BLaER1 treated with 17β-estradiol and CSF1 and Interleukin-3, amounts not matched to agents 10 nM and 100 nM (cell line): ENCODE results near the gene ONECUT1.
"Not testable (repeated sequence)": the region's sequence is repeated elsewhere in the genome, so short reads cannot be mapped to it uniquely, and the experiment has no call there.

Experiments used
- H3K27ac ChIP-seq, 11 experiments: shearing (Covaris generic); formaldehyde crosslinking; 2 replicates each; pipeline ENCODE4 v1.8.1; 2022
- H3K27me3 ChIP-seq, 11 experiments: shearing (Covaris generic); formaldehyde crosslinking; 2 replicates each; pipeline ENCODE4 v1.8.1; 2022
- H3K36me3 ChIP-seq, 11 experiments: shearing (Covaris generic); formaldehyde crosslinking; 2 replicates each; pipeline ENCODE4 v1.8.1; 2022
- H3K4me1 ChIP-seq, 10 experiments: shearing (Covaris generic); formaldehyde crosslinking; 2 replicates each; pipeline ENCODE4 v1.8.1; 2022
- H3K4me2 ChIP-seq, 11 experiments: shearing (Covaris generic); formaldehyde crosslinking; 2 replicates each; pipeline ENCODE4 v1.8.1; 2022
- H3K4me3 ChIP-seq, 10 experiments: shearing (Covaris generic); formaldehyde crosslinking; 2 replicates each; pipeline ENCODE4 v1.8.1; 2022
- H3K9ac ChIP-seq, 11 experiments: shearing (Covaris generic); formaldehyde crosslinking; 2 replicates each; pipeline ENCODE4 v1.8.1; 2022
- H3K9me3 ChIP-seq, 11 experiments: shearing (Covaris generic); formaldehyde crosslinking; replicated peaks in 1 of 11; 2 replicates each; pipeline ENCODE4 v1.8.1; 2022
- H4K20me1 ChIP-seq, 11 experiments: shearing (Covaris generic); formaldehyde crosslinking; 2 replicates each; pipeline ENCODE4 v1.8.1; 2022
- Cebpa-rat ChIP-seq, 11 experiments: shearing (Covaris generic); IDR thresholded peaks; 2 replicates each; pipeline ENCODE4 v1.8.1; 2022

Gene ONECUT1

GRCh38 chr15:52790169-52790708 is at the start of gene ONECUT1:
TSS of gene ONECUT1 (minus strand) at chr15:52790336. CDS start at chr15:52789884, 452 bp downstream.
- Histone ChIP-seq H3K4me1 (peaks cover 8 to 20% (median 15%) of the 10 kb centered on the region in 10 experiments), H3K27me3 (peaks cover 99 to 100% (median 100%) of the 10 kb centered on the region in 11 experiments), H3K9me3 (peaks cover 32 to 68% (median 57%) of the 10 kb centered on the region in 11 experiments), H3K27ac (no peak within 1 kb of the TSS), H3K36me3 (no peaks in the 10 kb centered on the region), H3K4me3 (peak within 1 kb of the TSS; percentile 62 to 74 (median 69)), H4K20me1 (peaks cover 0 to 24% (median 5%) of the 10 kb centered on the region in 11 experiments; a peak in 8 of 22 replicates), H3K9ac (peak within 1 kb of the TSS in 10 of 11 experiments; percentile 19 to 72 (median 66); a peak in 20 of 22 replicates), H3K4me2 (peak within 1 kb of the TSS; percentile 81 to 100 (median 98))
- no peak for TF ChIP-seq Cebpa-rat (IDR thresholded peaks at IDR 0.05)

- Histone ChIP-seq H3K9me3 (peaks cover 0 to 9% (median 5%) of the 10 kb centered on the region in 11 experiments; a peak in 5 of 22 replicates), H3K9ac (no peak overlapping the region), H3K4me2 (no peak overlapping the region), H3K27ac (no peak overlapping the region), H3K36me3 (no peaks in the 10 kb centered on the region), H3K4me3 (no peak overlapping the region), H3K4me1 (no peaks in the 10 kb centered on the region), H4K20me1 (no peaks in the 10 kb centered on the region), H3K27me3 (no peaks in the 10 kb centered on the region)
- TF ChIP-seq Cebpa-rat (IDR thresholded peaks at IDR 0.05), result no peak
Observed at GRCh38 chr15:52834379-52834778, 44.2 kb upstream of the ONECUT1 start.

- H3K27ac ChIP-seq, H3K27me3 ChIP-seq, H4K20me1 ChIP-seq, H3K9ac ChIP-seq, H3K4me1 ChIP-seq, H3K9me3 ChIP-seq, H3K4me3 ChIP-seq, H3K4me2 ChIP-seq, H3K36me3 ChIP-seq: not testable (repeated sequence)
Observed at GRCh38 chr15:52824169-52824942, 34.2 kb upstream of the ONECUT1 start.

GRCh38 chr15:52822475-52822874 is 32.3 kb upstream of the ONECUT1 start:
- H3K9me3 ChIP-seq, result peaks cover 0 to under 1% (median 0%) of the 10 kb centered on the region in 11 experiments; a peak in 1 of 22 replicates
- no peak overlapping the region for H3K9ac ChIP-seq
- no peaks in the 10 kb centered on the region for H3K36me3 ChIP-seq
- H4K20me1 ChIP-seq, result no peaks in the 10 kb centered on the region
- H3K4me1 ChIP-seq, result no peaks in the 10 kb centered on the region
- no peak overlapping the region for H3K4me2 ChIP-seq
- no peaks in the 10 kb centered on the region for H3K27me3 ChIP-seq
- TF ChIP-seq Cebpa-rat (IDR thresholded peaks at IDR 0.05), result no peak
- no peak overlapping the region for H3K27ac ChIP-seq
- no peak overlapping the region for H3K4me3 ChIP-seq

GRCh38 chr15:52819253-52819652 is 29.1 kb upstream of the ONECUT1 start:
- Histone ChIP-seq H3K4me2 (no peak overlapping the region), H3K27ac (no peak overlapping the region), H3K9me3 (peaks cover 0 to 9% (median 4%) of the 10 kb centered on the region in 11 experiments; a peak in 7 of 22 replicates), H3K27me3 (no peaks in the 10 kb centered on the region), H3K9ac (no peak overlapping the region), H3K4me3 (no peak overlapping the region), H3K4me1 (no peaks in the 10 kb centered on the region), H4K20me1 (no peaks in the 10 kb centered on the region), H3K36me3 (no peaks in the 10 kb centered on the region)
- no peak for TF ChIP-seq Cebpa-rat (IDR thresholded peaks at IDR 0.05)

- H3K27me3 ChIP-seq, H3K27ac ChIP-seq, H4K20me1 ChIP-seq, H3K36me3 ChIP-seq, H3K4me3 ChIP-seq, H3K9ac ChIP-seq, H3K9me3 ChIP-seq, H3K4me1 ChIP-seq, H3K4me2 ChIP-seq: not testable (repeated sequence)
Observed at GRCh38 chr15:52815899-52816298, 25.8 kb upstream of the ONECUT1 start.

GRCh38 chr15:52808996-52809395 is 18.9 kb upstream of the ONECUT1 start:
- Histone ChIP-seq H3K4me1 (peaks cover 0 to 13% (median 6%) of the 10 kb centered on the region in 10 experiments; a peak in 7 of 20 replicates), H4K20me1 (peaks cover 0 to 29% (median 10%) of the 10 kb centered on the region in 11 experiments; a peak in 13 of 22 replicates), H3K36me3 (no peaks in the 10 kb centered on the region), H3K27me3 (peaks cover 52 to 62% (median 58%) of the 10 kb centered on the region in 11 experiments), H3K9ac (no peak overlapping the region), H3K4me3 (no peak overlapping the region), H3K4me2 (no peak overlapping the region), H3K9me3 (peaks cover 6 to 11% (median 9%) of the 10 kb centered on the region in 11 experiments; a peak in 18 of 22 replicates), H3K27ac (no peak overlapping the region)
- TF ChIP-seq Cebpa-rat (IDR thresholded peaks at IDR 0.05), result no peak

GRCh38 chr15:52808441-52808840 is 18.3 kb upstream of the ONECUT1 start:
- Histone ChIP-seq H3K4me3 (no peak overlapping the region), H3K9me3 (peaks cover 6 to 11% (median 9%) of the 10 kb centered on the region in 11 experiments; a peak in 18 of 22 replicates), H4K20me1 (peaks cover 0 to 34% (median 16%) of the 10 kb centered on the region in 11 experiments; a peak in 16 of 22 replicates), H3K4me2 (no peak overlapping the region), H3K4me1 (peaks cover 0 to 18% (median 11%) of the 10 kb centered on the region in 10 experiments; a peak in 10 of 20 replicates), H3K36me3 (no peaks in the 10 kb centered on the region), H3K9ac (no peak overlapping the region), H3K27ac (no peak overlapping the region), H3K27me3 (peaks cover 58 to 68% (median 64%) of the 10 kb centered on the region in 11 experiments)
- TF ChIP-seq Cebpa-rat (IDR thresholded peaks at IDR 0.05), result no peak

- peaks cover 79 to 90% (median 85%) of the 10 kb centered on the region in 11 experiments for H3K27me3 ChIP-seq
- no peak overlapping the region for H3K4me2 ChIP-seq
- no peak overlapping the region for H3K9ac ChIP-seq
- peaks cover 0 to 18% (median 11%) of the 10 kb centered on the region in 10 experiments; a peak in 10 of 20 replicates for H3K4me1 ChIP-seq
- peaks cover 14 to 22% (median 16%) of the 10 kb centered on the region in 11 experiments for H3K9me3 ChIP-seq
- no peak overlapping the region for H3K27ac ChIP-seq
- H3K36me3 ChIP-seq, result no peaks in the 10 kb centered on the region
- TF ChIP-seq Cebpa-rat (IDR thresholded peaks at IDR 0.05), result no peak
- 0 out of 20 replicates have a peak overlapping the region, but pooled peaks of 1 of the 10 experiments have one; percentile 24 for H3K4me3 ChIP-seq
- H4K20me1 ChIP-seq, result peaks cover 0 to 56% (median 30%) of the 10 kb centered on the region in 11 experiments; a peak in 16 of 22 replicates
Observed at GRCh38 chr15:52806284-52806655, 16.1 kb upstream of the ONECUT1 start.
